GM12878 (cell line): Measurements from ENCODE around the gene SMIM35. TPM values are rescaled to one million over a fixed set of nuclear protein-coding genes. Genes with fewer than 3 reads are reported as not detected.
A peak's percentile ranks its signal among the peaks of the same experiment; 100 is the strongest.

Experiments used
- ATAC-seq: fragments of 200-7000 bp; cut with Tn5 transposase; 3 replicates; pipeline ENCODE4 v1.9.1; 2020; ENCODE audit warnings: mild to moderate bottlenecking, moderate library complexity
- BruUV-seq: library from RNA; stranded (reverse); fragments of 400-500 nt; replicated peaks from 2 replicates; lab custom pipeline; 2021; lab: Mats Ljungman, UMichigan
- CTCF ChIA-PET: fragments of 300-600 bp; sonication (Branson Sonifier 250); formaldehyde crosslinking; extraction: SDS; loops from one replicate; lab custom pipeline; 2021; ENCODE audit warnings: inconsistent platforms; lab: Yijun Ruan, JAX
- POLR2A ChIA-PET: fragments of 350-600 bp; formaldehyde crosslinking; extraction: SDS; loops from one replicate; lab custom pipeline; 2021; ENCODE audit warnings: inconsistent platforms; lab: Charles Lee
- RAD21 ChIA-PET: fragments of 300-600 bp; sonication (Branson Sonifier 250); formaldehyde crosslinking; loops from one replicate; lab custom pipeline; 2023; ENCODE audit warnings: antibody characterized with exemption; ENCODE audit not compliant: unreplicated experiment; lab: Charles Lee
- SMC1A ChIA-PET: fragments of 300-600 bp; sonication (Branson Sonifier 250); formaldehyde crosslinking; loops from one replicate; lab custom pipeline; 2023; ENCODE audit not compliant: unreplicated experiment, uncharacterized antibody; lab: Charles Lee
- DNase-seq: peaks from one replicate; pipeline ENCODE4 v3.0.0-alpha.2; 2011; ENCODE audit warnings: low read depth, low spot score
- FAIRE-seq: peaks from 3 replicates; lab custom pipeline; 2011; peaks lifted over from hg19 to GRCh38; lab: Jason Lieb, UNC
- H2AFZ ChIP-seq: 2 replicates; pipeline ENCODE4 v1.6.0; 2011; ENCODE audit warnings: low read depth, low read length, control low read depth; ENCODE audit not compliant: control insufficient read depth
- H3K27ac ChIP-seq: 2 replicates; pipeline ENCODE4 v1.5.1; 2011; ENCODE audit warnings: control low read depth; ENCODE audit not compliant: control insufficient read depth, insufficient read depth
- H3K27me3 ChIP-seq, 2 experiments: replicated peaks in 1 of 2; 2 replicates each; pipeline versions ENCODE4 v1.6.0 to v1.6.1; 2011; ENCODE audit warnings: low read length in 1 of 2; ENCODE audit not compliant: control insufficient read depth in 2 of 2, insufficient read depth in 2 of 2
- H3K36me3 ChIP-seq, 2 experiments: 2 replicates each; pipeline ENCODE4 v1.5.1; 2011; ENCODE audit warnings: low read length in 1 of 2; ENCODE audit not compliant: control insufficient read depth in 2 of 2, insufficient read depth in 2 of 2
- H3K4me1 ChIP-seq: 2 replicates; pipeline ENCODE4 v1.6.1; 2011; ENCODE audit warnings: mild to moderate bottlenecking, low read length, moderate library complexity, mixed read lengths; ENCODE audit not compliant: control insufficient read depth, insufficient read depth
- H3K4me2 ChIP-seq: 2 replicates; pipeline ENCODE4 v1.6.0; 2011; ENCODE audit warnings: control low read depth; ENCODE audit not compliant: control insufficient read depth, insufficient read depth
- H3K4me3 ChIP-seq: fragments of 200-600 bp; sonication (generic); 2 replicates; pipeline ENCODE4 v1.5.1; 2016
- H3K79me2 ChIP-seq: 2 replicates; pipeline ENCODE4 v1.6.0; 2011; ENCODE audit warnings: low read length; ENCODE audit not compliant: control insufficient read depth, insufficient read depth
- H3K9ac ChIP-seq: 2 replicates; pipeline ENCODE4 v1.8.0; 2011; ENCODE audit warnings: low read length, control low read depth, mixed read lengths; ENCODE audit not compliant: control insufficient read depth, insufficient read depth
- H3K9me3 ChIP-seq: replicated peaks from 3 replicates; pipeline ENCODE4 v1.5.1; 2011; ENCODE audit warnings: mild to moderate bottlenecking, low read length; ENCODE audit not compliant: control insufficient read depth, insufficient read depth
- H4K20me1 ChIP-seq: 2 replicates; pipeline ENCODE4 v1.6.0; 2011; ENCODE audit not compliant: control insufficient read depth, insufficient read depth
- BHLHE40 ChIP-seq, 2 experiments: fragments of 450-650 bp in 1 of 2; IDR thresholded peaks; 2 replicates each; pipeline ENCODE4 v1.6.1; 2011 to 2017; ENCODE audit warnings: low read depth in 2 of 2, borderline replicate concordance in 1 of 2, improper control_type of control experiment in 1 of 2, low read length in 1 of 2, mild to moderate bottlenecking in 1 of 2
- CBX5 ChIP-seq: sonication (generic); IDR thresholded peaks from 2 replicates; pipeline ENCODE4 v1.6.1; 2016; ENCODE audit warnings: low read depth, moderate library complexity, mild to moderate bottlenecking, inconsistent platforms
- KLF5 ChIP-seq: fragments of 450-650 bp; IDR thresholded peaks from 2 replicates; pipeline ENCODE4 v1.6.1; 2014; ENCODE audit warnings: mild to moderate bottlenecking; ENCODE audit not compliant: partially characterized antibody
- NRF1 ChIP-seq: conservative IDR thresholded peaks from 2 replicates; pipeline ENCODE4 v1.6.1; 2011; ENCODE audit warnings: mild to moderate bottlenecking, low read depth, low read length, improper control_type of control experiment
- RAD21 ChIP-seq: IDR thresholded peaks from 2 replicates; pipeline ENCODE4 v1.6.1; 2011; ENCODE audit warnings: mild to moderate bottlenecking, low read depth, low read length, moderate library complexity; ENCODE audit not compliant: insufficient read depth
- WGBS: methylation state at CpG from one replicate; pipeline ENCODE4 v1.1.6; 2016; ENCODE audit warnings: low lambda C conversion rate; ENCODE audit not compliant: insufficient replicate concordance, insufficient coverage; ENCODE audit errors: missing lambda C conversion rate; 5-methylcytosine and 5-hydroxymethylcytosine counted together
- in situ Hi-C: fragments of 300-500 bp; cut with MboI; formaldehyde crosslinking; loops from 9 replicates; pipeline ENCODE4 v1.14.3; 2018; ENCODE audit warnings: mixed read lengths
- intact Hi-C: fragments of 100-400 bp; cut with micrococcal nuclease; formaldehyde crosslinking; loops from one replicate; pipeline ENCODE4 v1.14.2; 2022; ENCODE audit not compliant: unreplicated experiment
- polyA plus RNA-seq, 11 experiments: library from polyadenylated mRNA; depleted of rRNA in 4 of 11; unstranded in 6 of 11; stranded (reverse) in 5 of 11; fragments of >200 nt; fragmentation: Nextera tagmentation in 4 of 11; fragmentation: Illumina TruSeq in 1 of 11; extraction: Ambion mirVana in 4 of 11; extraction: Trizol in 1 of 11; gene quantifications; 1 replicate in 1 of 11; 2 replicates in 10 of 11; pipeline versions ENCODE4 v1.2.1 to v1.2.3, GENCODE V29; 2011 to 2016; ENCODE audit warnings: inconsistent platforms in 2 of 11, missing spikeins in 2 of 11, low read depth in 1 of 11
- total RNA-seq, 4 experiments: library from RNA; depleted of rRNA in 3 of 4; stranded (reverse); fragments of >200 nt in 3 of 4; fragmentation: Illumina TruSeq in 1 of 4; extraction: Trizol in 1 of 4; gene quantifications; 2 replicates each; pipeline versions ENCODE4 v1.2.1 to v1.2.3, GENCODE V29; 2013 to 2021
- TF ChIP-seq, protein P1 (sequence below): IDR thresholded peaks from 2 replicates; pipeline ENCODE4 v1.6.1; 2011; ENCODE audit warnings: mild to moderate bottlenecking, low read depth, low read length, moderate library complexity; ENCODE audit not compliant: insufficient replicate concordance
- TF ChIP-seq, protein P2 (sequence below): fragments of 450-650 bp; IDR thresholded peaks from 2 replicates; pipeline ENCODE4 v1.6.1; 2017; ENCODE audit warnings: low read depth, mild to moderate bottlenecking, moderate library complexity

SMIM35 gene
- total and polyA plus RNA-seq, 10 of the 15 experiments (the other 5 are each of a cell fraction or from before 2014, with no cell fraction given): 0.02 to 1.1 (median 0.05) TPM; not detected in 5

DNA sequence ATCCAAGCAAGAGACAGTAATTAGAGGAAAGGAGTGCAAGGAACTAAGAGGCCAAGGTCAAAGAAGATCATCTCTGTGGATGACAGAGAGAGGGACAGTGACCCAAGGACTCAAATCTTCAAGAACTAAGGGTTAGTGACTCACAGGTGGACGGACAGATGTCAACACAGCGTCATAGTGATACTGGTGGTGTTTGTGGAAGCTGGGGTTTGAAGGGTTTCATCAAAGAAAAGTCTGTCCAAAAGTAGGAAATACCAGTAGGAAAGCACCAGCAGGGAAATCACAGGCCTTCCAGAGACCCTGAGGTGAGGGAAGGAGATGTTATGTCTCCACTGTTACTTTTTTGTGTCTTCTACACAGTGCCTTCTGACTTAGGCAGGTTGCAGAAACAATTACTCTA is 68.4 kb downstream of the SMIM35 start:
- ChIA-PET CTCF (interaction anchor here (0.8 kb wide), 1 partner anchor 30 kb away, joined by 4 read pairs; no protein-coding TSS in a partner anchor), POLR2A (no interaction called here), RAD21 (interaction anchor here (1.7 kb wide), 1 partner anchor 71 kb away, joined by 5 read pairs; no protein-coding TSS in a partner anchor)
- in situ Hi-C loops: no loop called here
- Histone ChIP-seq H3K27me3 (no peaks in the 10 kb centered on the region), H3K79me2 (no peaks in the 10 kb centered on the region), H4K20me1 (no peaks in the 10 kb centered on the region), H3K36me3 (no peaks in the 10 kb centered on the region), H3K9ac (no peak overlapping the region), H3K4me1 (peaks cover 15% of the 10 kb centered on the region)
- WGBS: 48% methylated on average over 2 of the region's 2 CpGs
- no peak for DNase-seq
- TF ChIP-seq RAD21: no peak
- TF ChIP-seq, protein P1, sequence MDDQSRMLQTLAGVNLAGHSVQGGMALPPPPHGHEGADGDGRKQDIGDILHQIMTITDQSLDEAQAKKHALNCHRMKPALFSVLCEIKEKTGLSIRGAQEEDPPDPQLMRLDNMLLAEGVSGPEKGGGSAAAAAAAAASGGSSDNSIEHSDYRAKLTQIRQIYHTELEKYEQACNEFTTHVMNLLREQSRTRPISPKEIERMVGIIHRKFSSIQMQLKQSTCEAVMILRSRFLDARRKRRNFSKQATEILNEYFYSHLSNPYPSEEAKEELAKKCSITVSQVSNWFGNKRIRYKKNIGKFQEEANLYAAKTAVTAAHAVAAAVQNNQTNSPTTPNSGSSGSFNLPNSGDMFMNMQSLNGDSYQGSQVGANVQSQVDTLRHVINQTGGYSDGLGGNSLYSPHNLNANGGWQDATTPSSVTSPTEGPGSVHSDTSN: no peak
- TF ChIP-seq BHLHE40 (IDR thresholded peaks at IDR 0.05; ENCODE audit: borderline replicate concordance in 1 of 2, low read depth in 2 of 2, low read length in 1 of 2): no peak
- TF ChIP-seq, all 136 proteins: peak for 0
- H3K27ac ChIP-seq: no peak overlapping the region
- ATAC-seq (no peak), FAIRE-seq (no peak)
- BruUV-seq: no TSS peak
- no peak overlapping the region for H3K4me2 ChIP-seq
- intact Hi-C loops: no loop called here
- H3K4me3 ChIP-seq: no peak overlapping the region
- SMC1A ChIA-PET: interaction anchor here (1.0 to 1.2 kb wide), 2 partner anchors 12 to 27 kb away, joined by 3 to 5 read pairs; no protein-coding TSS in a partner anchor
- H3K9me3 ChIP-seq: peaks cover 17% of the 10 kb centered on the region; the same call in 2 of the 3 replicates
- H2AFZ ChIP-seq: no peak overlapping the region

DNA sequence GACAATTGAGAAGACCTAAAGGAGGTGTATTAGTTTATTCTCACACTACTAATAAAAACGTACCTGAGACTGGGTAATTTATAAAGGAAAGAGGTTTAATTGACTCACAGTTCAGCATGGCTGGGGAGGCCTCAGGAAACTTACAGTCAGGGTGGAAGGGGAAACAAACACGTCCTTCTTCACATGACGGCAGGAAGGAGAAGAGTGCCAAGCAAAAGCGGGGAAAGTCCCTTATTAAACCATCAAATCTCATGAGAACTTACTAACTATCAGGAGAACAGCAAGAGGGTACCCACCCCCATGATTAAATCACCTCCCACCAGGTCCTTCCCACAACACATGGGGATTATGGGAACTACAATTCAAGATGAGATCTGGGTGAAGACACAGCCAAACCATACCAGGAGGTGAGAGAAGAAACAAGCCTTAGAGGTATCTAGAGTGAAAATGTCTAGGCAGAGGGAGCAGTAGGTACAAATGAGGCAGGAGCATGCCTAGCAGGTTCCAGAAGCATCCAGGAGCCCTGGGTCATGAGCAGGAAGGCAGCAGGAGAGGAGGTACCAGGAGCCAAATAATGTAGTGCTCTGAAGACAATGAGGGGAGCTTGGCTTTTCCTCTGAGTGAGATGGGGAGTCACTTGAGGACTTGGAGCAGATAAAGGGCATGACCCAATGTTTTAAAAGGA is 69.0 kb downstream of the SMIM35 start:
- CTCF ChIA-PET: no interaction called here
- WGBS: 48% methylated on average over 4 of the region's 4 CpGs
- POLR2A ChIA-PET: no interaction called here

More for the DNA sequence above, 69.0 kb downstream of the SMIM35 start:
- no peaks in the 10 kb centered on the region for H3K36me3 ChIP-seq
- peaks cover 17% of the 10 kb centered on the region for H3K4me1 ChIP-seq
- TF ChIP-seq KLF5: peak; percentile 63
- peak; percentile 86; the same call in 1 of the 2 replicates for TF ChIP-seq CBX5
- TF ChIP-seq NRF1: no peak
- TF ChIP-seq, protein P2, sequence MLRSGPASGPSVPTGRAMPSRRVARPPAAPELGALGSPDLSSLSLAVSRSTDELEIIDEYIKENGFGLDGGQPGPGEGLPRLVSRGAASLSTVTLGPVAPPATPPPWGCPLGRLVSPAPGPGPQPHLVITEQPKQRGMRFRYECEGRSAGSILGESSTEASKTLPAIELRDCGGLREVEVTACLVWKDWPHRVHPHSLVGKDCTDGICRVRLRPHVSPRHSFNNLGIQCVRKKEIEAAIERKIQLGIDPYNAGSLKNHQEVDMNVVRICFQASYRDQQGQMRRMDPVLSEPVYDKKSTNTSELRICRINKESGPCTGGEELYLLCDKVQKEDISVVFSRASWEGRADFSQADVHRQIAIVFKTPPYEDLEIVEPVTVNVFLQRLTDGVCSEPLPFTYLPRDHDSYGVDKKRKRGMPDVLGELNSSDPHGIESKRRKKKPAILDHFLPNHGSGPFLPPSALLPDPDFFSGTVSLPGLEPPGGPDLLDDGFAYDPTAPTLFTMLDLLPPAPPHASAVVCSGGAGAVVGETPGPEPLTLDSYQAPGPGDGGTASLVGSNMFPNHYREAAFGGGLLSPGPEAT: peak; percentile 50; the same call in 1 of the 2 replicates
- BruUV-seq: no TSS peak
- no peak for DNase-seq
- H2AFZ ChIP-seq: no peak overlapping the region
- no peak overlapping the region for H3K4me2 ChIP-seq
- intact Hi-C loops (no loop called here), in situ Hi-C loops (no loop called here)
- no peaks in the 10 kb centered on the region for H3K79me2 ChIP-seq
- H4K20me1 ChIP-seq: no peaks in the 10 kb centered on the region
- H3K9me3 ChIP-seq: peaks cover 17% of the 10 kb centered on the region; the same call in 2 of the 3 replicates
- ChIA-PET SMC1A (no interaction called here), RAD21 (interaction anchor here (1.7 kb wide), 1 partner anchor 71 kb away, joined by 5 read pairs; no protein-coding TSS in a partner anchor)
- no peak overlapping the region for H3K4me3 ChIP-seq
- no peak overlapping the region for H3K27ac ChIP-seq
- no peaks in the 10 kb centered on the region for H3K27me3 ChIP-seq
- no peak overlapping the region for H3K9ac ChIP-seq
- no peak for ATAC-seq
- FAIRE-seq: no peak
